SK-N-SH (cell line): ENCODE results near the gene NALCN.

Experiments
- EP300 ChIP-seq, 2 experiments: IDR thresholded peaks; 2 replicates each; pipeline versions ENCODE4 v1.4.0 to v1.6.1; 2012; ENCODE audit warnings: borderline replicate concordance in 1 of 2, low read depth in 1 of 2, low read length in 1 of 2
- FOSL2 ChIP-seq: IDR thresholded peaks from 2 replicates; pipeline ENCODE4 v1.4.0; 2012; ENCODE audit warnings: low read depth, mild to moderate bottlenecking, moderate library complexity, borderline replicate concordance
- NRF1 ChIP-seq: IDR thresholded peaks from 2 replicates; pipeline ENCODE4 v1.6.1; 2012; ENCODE audit warnings: low read depth, mild to moderate bottlenecking, low read length
- RXRA ChIP-seq: IDR thresholded peaks from 2 replicates; pipeline ENCODE4 v1.4.0; 2012; ENCODE audit warnings: low read depth, mild to moderate bottlenecking, borderline replicate concordance
- TAF1 ChIP-seq: IDR thresholded peaks from 2 replicates; pipeline ENCODE4 v1.6.1; 2012; ENCODE audit warnings: low read depth, mild to moderate bottlenecking, low read length, moderate library complexity, borderline replicate concordance
- TCF12 ChIP-seq: IDR thresholded peaks from 2 replicates; pipeline ENCODE4 v1.4.0; 2012
- TEAD4 ChIP-seq: IDR thresholded peaks from 2 replicates; pipeline ENCODE4 v1.4.0; 2012; ENCODE audit warnings: mild to moderate bottlenecking, borderline replicate concordance; ENCODE audit not compliant: insufficient read depth
- YY1 ChIP-seq: IDR thresholded peaks from 2 replicates; pipeline ENCODE4 v1.4.0; 2012; ENCODE audit warnings: low read depth, mild to moderate bottlenecking
- TF ChIP-seq, protein P1 (sequence below): fragments of 200-600 bp; sonication (generic); IDR thresholded peaks from 2 replicates; pipeline ENCODE4 v1.6.1; 2017; ENCODE audit warnings: antibody characterized with exemption, mild to moderate bottlenecking, moderate library complexity
- TF ChIP-seq, protein P2 (sequence below): IDR thresholded peaks from 2 replicates; pipeline ENCODE4 v1.6.1; 2012; ENCODE audit warnings: mild to moderate bottlenecking, low read depth, low read length, moderate library complexity

DNA sequence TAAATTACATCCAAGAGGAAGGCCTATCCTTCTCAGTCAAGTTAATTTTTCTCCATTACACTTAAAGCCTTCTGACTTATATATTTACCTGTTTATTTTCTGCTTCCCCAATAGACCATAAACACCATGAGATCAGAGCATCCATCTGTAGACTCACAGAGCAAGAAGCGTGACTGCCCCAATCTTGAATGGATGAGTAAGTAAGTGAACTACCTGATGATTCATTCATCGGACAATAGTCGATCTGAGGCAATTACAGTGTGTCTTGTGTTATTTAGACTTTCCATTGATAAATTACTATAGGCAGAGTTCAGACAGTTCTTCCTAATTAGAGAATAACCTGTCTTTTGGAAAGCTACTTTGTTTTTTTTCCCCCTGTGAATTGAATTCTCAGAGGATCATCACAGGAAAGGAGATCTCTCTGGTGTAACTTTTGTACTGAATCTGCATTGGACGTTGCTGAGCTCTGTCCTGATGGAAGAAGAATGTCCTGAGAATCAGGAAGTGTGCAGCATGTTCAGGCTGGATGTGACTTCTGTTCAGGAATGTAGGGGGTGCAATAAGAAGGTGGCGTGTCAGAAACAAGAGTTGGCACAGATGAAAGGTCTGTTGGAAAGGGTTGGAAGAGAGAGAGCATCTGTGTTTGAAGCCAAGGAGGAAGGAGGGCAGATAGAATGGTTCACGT lies 367.0 kb downstream of the NALCN start:
- TF ChIP-seq RXRA, result no peak
- no peak for TF ChIP-seq YY1
- TF ChIP-seq, protein P1, sequence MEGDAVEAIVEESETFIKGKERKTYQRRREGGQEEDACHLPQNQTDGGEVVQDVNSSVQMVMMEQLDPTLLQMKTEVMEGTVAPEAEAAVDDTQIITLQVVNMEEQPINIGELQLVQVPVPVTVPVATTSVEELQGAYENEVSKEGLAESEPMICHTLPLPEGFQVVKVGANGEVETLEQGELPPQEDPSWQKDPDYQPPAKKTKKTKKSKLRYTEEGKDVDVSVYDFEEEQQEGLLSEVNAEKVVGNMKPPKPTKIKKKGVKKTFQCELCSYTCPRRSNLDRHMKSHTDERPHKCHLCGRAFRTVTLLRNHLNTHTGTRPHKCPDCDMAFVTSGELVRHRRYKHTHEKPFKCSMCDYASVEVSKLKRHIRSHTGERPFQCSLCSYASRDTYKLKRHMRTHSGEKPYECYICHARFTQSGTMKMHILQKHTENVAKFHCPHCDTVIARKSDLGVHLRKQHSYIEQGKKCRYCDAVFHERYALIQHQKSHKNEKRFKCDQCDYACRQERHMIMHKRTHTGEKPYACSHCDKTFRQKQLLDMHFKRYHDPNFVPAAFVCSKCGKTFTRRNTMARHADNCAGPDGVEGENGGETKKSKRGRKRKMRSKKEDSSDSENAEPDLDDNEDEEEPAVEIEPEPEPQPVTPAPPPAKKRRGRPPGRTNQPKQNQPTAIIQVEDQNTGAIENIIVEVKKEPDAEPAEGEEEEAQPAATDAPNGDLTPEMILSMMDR, result no peak
- no peak for TF ChIP-seq EP300 (IDR thresholded peaks at IDR 0.05; ENCODE audit: borderline replicate concordance in 1 of 2, low read depth in 1 of 2, low read length in 1 of 2)
- TF ChIP-seq, protein P2, sequence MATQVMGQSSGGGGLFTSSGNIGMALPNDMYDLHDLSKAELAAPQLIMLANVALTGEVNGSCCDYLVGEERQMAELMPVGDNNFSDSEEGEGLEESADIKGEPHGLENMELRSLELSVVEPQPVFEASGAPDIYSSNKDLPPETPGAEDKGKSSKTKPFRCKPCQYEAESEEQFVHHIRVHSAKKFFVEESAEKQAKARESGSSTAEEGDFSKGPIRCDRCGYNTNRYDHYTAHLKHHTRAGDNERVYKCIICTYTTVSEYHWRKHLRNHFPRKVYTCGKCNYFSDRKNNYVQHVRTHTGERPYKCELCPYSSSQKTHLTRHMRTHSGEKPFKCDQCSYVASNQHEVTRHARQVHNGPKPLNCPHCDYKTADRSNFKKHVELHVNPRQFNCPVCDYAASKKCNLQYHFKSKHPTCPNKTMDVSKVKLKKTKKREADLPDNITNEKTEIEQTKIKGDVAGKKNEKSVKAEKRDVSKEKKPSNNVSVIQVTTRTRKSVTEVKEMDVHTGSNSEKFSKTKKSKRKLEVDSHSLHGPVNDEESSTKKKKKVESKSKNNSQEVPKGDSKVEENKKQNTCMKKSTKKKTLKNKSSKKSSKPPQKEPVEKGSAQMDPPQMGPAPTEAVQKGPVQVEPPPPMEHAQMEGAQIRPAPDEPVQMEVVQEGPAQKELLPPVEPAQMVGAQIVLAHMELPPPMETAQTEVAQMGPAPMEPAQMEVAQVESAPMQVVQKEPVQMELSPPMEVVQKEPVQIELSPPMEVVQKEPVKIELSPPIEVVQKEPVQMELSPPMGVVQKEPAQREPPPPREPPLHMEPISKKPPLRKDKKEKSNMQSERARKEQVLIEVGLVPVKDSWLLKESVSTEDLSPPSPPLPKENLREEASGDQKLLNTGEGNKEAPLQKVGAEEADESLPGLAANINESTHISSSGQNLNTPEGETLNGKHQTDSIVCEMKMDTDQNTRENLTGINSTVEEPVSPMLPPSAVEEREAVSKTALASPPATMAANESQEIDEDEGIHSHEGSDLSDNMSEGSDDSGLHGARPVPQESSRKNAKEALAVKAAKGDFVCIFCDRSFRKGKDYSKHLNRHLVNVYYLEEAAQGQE, result no peak
- TF ChIP-seq NRF1, result no peak
- no peak for TF ChIP-seq TEAD4
- TF ChIP-seq FOSL2, result no peak
- no peak for TF ChIP-seq TAF1
- TF ChIP-seq TCF12, result no peak
